HG03460 (cell line): ENCODE results near the gene ATG10.
A peak's percentile ranks its signal among the peaks of the same experiment; 100 is the strongest.
"Not testable (repeated sequence)": the region's sequence is repeated elsewhere in the genome, so short reads cannot be mapped to it uniquely, and the experiment has no call there.

ENCODE experiments used
- ATAC-seq: cut with Tn5 transposase; IDR thresholded peaks from one replicate; pipeline ENCODE4 v1.9.1; 2021; ENCODE audit not compliant: unreplicated experiment

Gene ATG10

DNA sequence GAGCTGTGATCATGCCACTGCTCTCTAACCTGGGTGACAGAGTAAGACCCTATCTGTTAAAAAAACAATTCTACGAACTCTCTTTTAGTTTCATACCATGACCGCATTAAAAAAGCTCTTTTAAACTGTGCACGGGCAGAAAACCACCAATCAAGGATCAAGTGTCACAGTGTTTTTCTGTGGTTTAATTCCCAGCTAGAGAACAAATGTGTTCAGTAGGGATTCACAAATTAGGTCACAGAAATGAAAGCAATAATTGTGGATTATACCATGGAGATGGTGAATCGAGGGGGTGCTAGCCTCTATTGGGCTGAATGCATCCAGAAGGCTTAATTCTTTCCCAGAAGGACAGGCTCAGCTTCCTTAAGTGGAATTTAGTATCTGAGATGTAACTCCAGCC is 79.1 kb downstream of the ATG10 start:
- ATAC-seq, result no peak

DNA sequence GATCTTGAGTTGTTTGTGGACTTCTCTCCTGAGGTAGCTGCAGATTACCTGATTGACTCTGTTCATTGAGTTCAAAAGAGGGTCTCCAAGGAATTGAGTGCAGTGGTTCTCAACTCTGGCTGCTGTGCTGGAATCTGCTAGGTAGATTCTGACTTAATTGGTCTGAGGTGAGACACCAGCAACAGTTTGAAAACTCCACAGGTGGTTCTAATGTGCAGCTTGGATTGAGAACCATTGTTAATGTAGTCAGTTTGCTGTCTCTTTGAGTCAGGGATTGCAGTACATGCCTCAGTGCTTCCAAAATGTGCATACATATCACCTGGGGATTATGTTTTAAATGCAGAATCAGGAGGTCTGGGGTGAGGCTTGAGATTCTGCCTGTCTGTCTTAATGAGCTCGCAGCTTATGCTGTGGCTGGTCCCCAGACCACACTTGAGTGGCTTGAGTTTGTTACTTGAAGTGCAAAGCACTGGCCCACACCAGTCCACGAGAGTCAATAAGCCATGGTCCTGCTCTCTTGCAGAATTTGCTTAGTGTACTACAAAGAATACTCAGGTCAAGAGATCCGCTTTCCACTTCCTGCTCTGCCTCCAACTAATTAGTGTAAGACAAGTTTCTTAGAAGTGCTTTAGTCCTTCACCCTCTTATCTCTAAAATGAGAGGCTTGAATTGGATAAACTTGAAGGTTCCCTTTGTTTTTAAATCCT is 82.3 kb downstream of the ATG10 start:
- no peak for ATAC-seq

- no peak for ATAC-seq
Observed at GRCh38 chr5:82057051-82057450, 85.2 kb downstream of the ATG10 start.

GRCh38 chr5:82058710-82059109 is 86.9 kb downstream of the ATG10 start:
- no peak for ATAC-seq

- ATAC-seq, result no peak
Observed at GRCh38 chr5:82066791-82067190, 95.0 kb downstream of the ATG10 start.

GRCh38 chr5:82068042-82068441 is 96.2 kb downstream of the ATG10 start:
- ATAC-seq, result not testable (repeated sequence)

- ATAC-seq, result no peak
Observed at GRCh38 chr5:82068723-82069122, 96.9 kb downstream of the ATG10 start.

DNA sequence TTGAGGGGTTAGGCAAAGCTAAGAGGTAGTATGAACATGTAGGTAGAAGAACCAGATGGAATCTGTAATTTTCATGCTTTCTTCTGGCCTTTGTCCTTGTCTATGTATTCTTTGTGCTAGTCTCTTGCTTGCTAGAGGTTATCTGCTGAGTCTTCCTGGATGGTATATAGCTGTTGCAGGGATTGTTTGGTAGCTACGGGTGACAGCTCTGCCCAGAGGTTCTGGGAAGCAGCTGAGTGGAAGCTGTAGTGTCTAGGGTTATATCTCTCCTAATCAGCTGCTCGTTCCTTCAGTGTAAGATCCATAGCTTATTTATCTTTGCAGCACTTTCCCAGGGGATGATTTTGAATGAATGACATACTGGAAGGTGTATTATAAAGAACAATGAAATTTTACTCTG is 100.3 kb downstream of the ATG10 start:
- ATAC-seq, result no peak

DNA sequence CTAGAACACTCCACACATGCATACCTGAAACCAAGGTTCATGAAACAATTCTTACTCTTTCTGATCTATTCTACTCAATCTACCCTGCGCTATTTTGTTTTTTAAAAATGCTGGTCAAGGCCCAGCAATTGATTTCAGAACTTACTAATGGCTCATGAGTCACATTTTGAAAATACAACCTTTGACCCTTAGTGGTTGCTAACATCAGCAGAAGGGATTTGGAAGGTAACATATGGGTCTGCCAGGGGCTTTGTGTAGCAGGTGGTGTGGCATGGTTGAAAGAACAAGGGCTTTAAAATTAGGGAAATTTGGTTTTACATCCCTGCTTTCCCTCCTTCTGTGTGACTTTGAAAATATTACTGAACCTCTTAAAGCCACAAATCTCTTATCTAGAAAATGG is 101.4 kb downstream of the ATG10 start:
- ATAC-seq, result no peak

- ATAC-seq, result no peak
Observed at GRCh38 chr5:82074950-82075349, 103.1 kb downstream of the ATG10 start.

DNA sequence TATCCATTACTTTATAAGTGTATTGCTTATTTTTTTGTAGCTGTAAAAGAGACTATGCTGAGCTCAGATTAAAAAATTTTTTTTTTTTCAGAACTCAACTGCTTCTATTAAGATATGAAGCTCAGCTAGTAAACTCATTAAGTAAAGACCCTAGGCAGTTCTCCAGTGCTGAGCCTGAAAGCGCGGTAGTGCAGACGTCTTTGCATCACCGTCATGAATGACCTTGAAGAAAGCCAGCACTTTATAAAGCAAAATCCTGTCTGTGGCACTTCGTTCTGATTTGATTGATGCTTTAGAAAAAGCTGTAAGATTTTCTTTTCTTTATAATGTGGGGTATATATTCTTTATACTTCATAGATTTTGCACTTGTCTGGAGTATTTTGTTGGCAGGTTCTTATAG is 105.7 kb downstream of the ATG10 start:
- no peak for ATAC-seq

GRCh38 chr5:82091617-82092016 is 119.8 kb downstream of the ATG10 start:
- ATAC-seq, result no peak

GRCh38 chr5:82095536-82095935 is 123.7 kb downstream of the ATG10 start:
- ATAC-seq, result no peak

- ATAC-seq, result no peak
Observed at GRCh38 chr5:82096249-82096648, 124.4 kb downstream of the ATG10 start.

GRCh38 chr5:82100303-82101077 is 128.7 kb downstream of the ATG10 start:
- ATAC-seq, result peak; percentile 90

DNA sequence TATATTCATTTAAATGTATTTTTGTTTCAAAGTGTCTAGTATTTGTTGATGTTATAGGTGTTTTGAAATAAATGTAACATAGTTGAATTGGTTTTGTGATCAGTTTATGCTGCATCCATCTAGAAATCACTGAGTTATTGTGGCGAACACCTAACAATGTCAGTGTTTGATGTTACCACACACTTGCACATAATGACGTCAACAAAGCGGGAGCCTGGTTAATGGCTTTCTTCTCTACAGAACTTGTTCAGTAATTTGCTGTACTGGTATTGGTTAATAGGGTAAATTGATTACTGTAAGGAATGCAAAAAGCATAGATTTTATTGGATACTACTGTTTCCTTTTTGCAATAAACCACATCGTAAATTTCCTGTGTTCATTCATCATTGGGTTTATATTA is 133.0 kb downstream of the ATG10 start:
- no peak for ATAC-seq

DNA sequence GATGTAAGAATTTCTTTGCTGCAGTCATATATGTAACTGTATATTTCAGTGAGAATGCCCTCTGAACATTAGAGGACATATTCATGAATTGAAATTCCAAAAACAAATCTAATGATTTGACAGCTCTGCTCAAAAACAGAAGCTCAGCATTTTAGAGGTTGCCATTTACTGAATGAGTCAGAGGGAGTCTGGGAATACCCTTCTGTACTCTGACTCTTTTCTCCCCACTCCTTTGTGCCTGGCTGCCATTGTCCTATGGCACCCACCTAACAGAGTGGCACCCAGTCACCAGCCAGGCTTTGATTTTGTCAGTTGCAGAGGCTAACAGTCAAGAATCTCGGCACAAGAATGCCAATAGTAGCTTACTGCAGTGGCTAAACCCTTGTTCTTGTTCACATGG is 133.6 kb downstream of the ATG10 start:
- ATAC-seq, result no peak

- ATAC-seq, result no peak
Observed at GRCh38 chr5:82106207-82106606, 134.4 kb downstream of the ATG10 start.

- no peak for ATAC-seq
Observed at GRCh38 chr5:82106756-82107155, 134.9 kb downstream of the ATG10 start.

DNA sequence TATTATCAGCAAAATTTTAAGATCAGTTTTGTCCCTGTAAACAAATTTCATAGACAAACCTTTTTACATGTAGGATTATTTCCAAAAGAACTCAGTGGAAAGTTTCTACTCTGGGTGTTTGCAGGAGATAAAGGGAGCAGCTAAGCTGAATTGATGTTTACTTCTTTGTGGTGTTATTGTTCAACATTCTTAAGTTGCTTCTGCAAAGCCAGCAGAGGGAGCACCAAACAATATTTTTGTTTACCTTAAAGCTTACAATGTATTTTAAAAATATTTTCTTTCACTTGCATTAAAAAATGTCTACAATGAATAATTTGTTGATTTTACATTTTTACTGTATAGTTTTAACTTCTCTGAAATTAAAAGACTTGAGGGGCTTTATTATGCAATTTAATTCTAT is 135.4 kb downstream of the ATG10 start:
- ATAC-seq, result no peak

DNA sequence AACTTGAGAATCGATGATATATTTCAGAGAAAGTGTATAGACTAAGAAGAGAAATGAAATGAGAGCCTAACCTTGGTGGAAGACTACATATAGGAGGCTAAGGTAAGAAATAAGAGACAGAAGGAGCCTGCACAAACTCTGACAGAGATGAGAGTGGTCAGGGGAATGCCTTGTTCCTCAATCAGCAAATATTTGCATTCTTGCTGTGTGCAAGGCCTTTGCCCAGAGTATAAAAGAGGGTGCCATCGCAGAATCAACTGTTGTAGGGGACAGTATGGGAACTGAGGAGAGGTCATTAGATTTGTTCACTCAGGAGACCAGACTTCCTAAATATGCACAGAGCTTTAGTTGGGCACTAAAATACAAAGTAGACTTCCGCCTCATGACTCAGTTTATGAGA is 137.2 kb downstream of the ATG10 start:
- no peak for ATAC-seq

DNA sequence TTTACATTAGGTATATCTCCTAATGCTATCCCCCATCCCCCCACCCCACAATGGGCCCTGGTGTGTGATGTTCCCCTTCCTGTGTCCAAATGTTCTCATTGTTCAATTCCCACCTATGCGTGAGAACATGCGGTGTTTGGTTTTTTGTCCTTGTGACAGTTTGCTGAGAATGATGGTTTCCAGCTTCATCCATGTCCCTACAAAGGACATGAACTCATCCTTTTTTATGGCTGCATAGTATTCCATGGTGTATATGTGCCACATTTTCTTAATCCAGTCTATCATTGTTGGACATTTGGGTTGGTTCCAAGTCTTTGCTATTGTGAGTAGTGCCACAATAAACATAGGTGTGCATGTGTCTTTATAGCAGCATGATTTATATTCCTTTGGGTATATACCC is 138.1 kb downstream of the ATG10 start:
- ATAC-seq, result not testable (repeated sequence)

DNA sequence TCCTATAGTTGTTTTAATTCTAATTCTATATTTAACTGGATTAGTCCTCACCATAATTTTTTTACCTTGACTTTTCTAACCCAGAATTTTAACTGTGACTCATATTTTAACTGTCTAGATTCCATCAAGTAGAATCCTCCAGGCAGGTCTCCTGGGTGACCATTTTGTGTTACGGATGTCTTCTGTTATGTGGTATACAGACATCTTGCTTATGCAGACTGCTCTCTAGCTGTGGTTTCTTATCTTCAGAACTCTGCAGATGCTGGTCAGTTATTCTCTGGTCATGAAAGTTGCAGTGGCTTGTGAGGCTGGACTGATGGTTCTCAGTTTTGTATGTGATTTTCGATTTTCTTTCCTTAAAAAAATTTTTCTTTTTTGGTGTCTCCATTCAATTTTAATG is 139.4 kb downstream of the ATG10 start:
- peak; percentile 66 for ATAC-seq
